ENCODE data around the gene KRAS.

DNA sequence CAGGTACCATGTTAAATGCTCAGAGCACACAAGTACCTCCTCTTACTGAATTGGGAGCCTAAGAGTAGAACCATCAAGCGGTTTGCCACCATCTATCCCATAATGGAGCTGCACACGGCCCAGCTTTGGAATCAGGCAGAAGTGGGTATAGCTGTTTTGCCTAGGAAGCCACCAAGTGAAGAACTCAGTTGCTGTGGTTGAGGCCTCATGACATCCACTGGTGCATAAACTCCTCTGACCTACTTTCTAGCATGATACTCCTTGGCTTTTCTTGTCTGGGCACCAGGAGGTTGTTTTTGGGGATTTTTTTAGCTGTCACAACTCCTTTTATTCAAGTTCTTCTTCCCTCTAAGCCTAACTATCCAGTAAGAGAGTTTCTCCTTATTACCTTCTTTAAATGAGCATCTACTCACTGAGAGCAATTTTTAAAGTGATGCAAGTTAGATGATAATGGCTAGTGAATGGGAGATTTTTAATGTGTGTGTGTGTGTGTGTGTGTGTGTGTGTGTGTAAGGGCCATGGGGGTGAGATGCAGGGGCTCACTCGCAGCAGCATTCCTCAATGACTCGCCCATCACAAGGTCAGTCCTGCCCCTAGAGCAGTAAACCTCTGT lies 20.9 kb upstream of the KRAS start:
- TF ChIP-seq, protein P1, sequence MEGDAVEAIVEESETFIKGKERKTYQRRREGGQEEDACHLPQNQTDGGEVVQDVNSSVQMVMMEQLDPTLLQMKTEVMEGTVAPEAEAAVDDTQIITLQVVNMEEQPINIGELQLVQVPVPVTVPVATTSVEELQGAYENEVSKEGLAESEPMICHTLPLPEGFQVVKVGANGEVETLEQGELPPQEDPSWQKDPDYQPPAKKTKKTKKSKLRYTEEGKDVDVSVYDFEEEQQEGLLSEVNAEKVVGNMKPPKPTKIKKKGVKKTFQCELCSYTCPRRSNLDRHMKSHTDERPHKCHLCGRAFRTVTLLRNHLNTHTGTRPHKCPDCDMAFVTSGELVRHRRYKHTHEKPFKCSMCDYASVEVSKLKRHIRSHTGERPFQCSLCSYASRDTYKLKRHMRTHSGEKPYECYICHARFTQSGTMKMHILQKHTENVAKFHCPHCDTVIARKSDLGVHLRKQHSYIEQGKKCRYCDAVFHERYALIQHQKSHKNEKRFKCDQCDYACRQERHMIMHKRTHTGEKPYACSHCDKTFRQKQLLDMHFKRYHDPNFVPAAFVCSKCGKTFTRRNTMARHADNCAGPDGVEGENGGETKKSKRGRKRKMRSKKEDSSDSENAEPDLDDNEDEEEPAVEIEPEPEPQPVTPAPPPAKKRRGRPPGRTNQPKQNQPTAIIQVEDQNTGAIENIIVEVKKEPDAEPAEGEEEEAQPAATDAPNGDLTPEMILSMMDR (IDR thresholded peaks at IDR 0.05): no peak
- no peak for TF ChIP-seq POLR2A (IDR thresholded peaks at IDR 0.05)
